T-helper 1 cell treated with Interleukin-12 subunit alpha and Interleukin-12 subunit beta and Interleukin-4 antibody, amounts not matched to agents 30 ng/mL and 1 ng/mL, for 36 hours (primary cell): Measurements from ENCODE around the gene PIK3R6. TPM values are rescaled to one million over a fixed set of nuclear protein-coding genes. Genes with fewer than 3 reads are reported as not detected.

Experiments used
- intact Hi-C: fragments of 100-400 bp; cut with micrococcal nuclease; formaldehyde crosslinking; loops from one replicate; pipeline ENCODE4 v1.15.1; 2024
- total RNA-seq: library from RNA; stranded (reverse); gene quantifications from 2 replicates; pipeline ENCODE4 v1.2.3, GENCODE V29; 2022

The PIK3R6 gene
- total RNA-seq, 1 donor from 2014 or later, result 4.3 TPM

DNA sequence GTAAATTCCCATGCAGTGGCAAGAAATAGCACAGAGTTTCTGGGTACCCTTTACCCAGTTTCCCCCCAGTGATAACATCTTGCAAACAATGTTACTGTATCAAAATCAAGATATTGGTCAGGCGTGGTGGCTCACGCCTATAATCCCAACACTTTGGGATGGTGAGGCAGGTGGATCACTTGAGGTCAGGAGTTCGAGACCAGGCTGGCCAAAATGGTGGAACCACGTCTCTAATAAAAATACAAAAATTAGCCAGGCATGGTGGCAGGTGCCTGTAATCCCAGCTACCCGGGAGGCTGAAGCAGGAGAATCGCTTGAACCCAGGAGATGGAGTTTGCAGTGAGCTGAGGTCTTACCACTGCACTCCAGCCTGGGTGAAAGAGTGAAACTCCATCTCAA, 11.3 kb downstream of the PIK3R6 start:
- intact Hi-C loops, result loop anchor here (2.0 kb wide), 1 partner anchor 43 kb away; no protein-coding TSS in a partner anchor

DNA sequence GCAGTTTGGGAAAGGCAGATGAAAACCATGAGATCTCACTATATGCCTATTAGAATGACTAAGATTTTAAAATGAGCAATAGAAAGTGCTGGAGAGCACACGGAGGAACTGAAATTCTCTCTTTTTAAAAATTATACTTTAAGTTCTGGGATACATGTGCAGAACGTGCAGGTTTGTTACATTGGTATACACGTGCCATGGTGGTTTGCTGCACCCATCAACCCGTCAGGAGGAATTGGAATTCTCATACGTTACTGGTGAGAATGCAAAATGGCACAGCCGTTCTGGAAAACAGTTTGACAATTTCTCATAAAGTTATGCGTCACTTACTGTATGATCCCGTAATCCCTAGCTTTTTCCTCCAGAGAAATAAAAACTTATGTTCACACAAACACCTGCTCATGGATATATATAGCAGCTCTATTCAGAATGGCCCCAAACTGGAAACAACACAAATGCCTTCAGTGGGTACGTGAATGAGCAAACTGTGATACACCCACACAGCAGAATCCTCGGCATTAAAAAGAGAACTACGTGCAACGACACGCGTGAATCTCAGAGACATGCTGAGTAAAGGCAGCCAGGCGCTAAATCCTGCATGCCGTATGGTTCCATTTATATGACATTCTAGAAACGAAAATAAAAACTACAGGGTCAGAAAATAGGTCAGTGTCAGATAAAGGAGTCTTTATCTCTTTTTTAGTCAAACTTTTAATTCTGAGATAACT, 11.8 kb downstream of the PIK3R6 start:
- intact Hi-C loops, result loop anchor here (2.0 kb wide), 1 partner anchor 43 kb away; no protein-coding TSS in a partner anchor

DNA sequence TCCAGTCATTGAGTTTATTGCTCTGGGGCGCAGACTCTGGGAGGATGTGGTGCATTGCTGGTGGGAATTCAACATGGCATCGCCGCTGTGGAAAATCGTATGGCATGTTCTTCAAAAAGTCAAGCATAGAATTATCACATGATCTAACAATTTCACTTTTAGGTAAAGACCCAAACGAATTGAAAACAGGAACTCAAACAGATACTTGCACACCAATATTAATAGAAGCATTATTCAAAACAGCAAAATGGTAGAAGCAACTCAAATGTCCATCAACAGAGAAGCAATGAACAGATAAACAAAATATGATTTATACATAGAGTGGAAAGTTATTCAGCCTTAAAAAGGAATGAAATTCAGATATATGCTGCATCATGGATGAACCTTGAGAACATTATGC, 15.9 kb downstream of the PIK3R6 start:
- intact Hi-C loops, result no loop called here

DNA sequence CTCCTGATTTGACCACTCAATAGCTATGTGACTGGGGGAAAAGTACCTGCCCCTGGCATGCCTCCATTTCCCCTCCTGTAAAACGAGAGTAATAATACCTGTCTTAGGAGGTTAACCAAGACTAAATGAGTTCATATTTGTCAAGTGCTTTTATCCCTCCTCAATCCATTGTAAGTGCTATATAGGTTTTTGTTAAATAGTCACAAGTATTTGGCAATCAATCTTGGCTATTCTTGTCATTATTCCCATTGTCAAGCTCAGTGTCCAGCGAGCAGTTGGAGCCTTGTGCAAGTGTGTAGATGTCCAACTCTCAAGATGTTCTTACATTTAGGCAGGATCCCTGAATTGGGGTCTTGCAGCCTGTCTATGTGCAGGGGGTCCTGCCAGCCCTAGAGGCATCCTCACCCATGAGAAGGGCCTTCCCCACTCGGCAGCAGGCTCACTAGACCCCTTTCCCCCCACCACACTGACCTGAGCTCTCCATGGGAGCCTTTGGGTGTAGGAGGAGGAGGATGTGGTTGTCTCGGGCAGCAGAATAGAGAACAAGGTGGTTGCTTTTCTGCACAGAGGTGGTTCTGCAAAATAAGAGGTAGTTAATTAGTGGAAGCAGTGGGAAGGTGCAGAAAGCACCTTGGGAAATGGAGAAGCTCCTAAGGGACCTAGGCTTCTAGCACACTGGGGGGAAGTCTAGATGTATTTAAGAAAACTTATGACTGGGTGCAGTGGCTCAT, 18.0 kb downstream of the PIK3R6 start:
- intact Hi-C loops, result no loop called here

DNA sequence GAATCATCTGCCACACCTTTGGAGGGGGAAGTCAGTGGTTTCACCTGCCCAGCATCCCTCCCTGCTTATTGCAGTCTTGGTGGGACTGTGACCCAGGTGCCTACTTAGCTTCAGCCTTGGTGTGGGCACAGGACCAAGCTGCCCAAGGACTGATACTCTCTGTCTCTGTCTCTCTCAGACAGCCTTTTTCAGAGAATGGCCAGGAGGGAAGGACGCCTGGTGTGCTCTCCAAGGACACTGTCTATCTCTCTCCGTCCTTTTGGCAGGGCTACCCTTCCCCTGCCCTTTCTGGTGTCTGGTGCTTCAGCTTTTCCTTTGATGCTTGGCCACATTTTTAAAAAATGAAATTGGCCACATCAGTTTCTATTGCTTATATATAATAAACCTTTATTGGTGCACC, 19.6 kb downstream of the PIK3R6 start:
- intact Hi-C loops, result no loop called here

DNA sequence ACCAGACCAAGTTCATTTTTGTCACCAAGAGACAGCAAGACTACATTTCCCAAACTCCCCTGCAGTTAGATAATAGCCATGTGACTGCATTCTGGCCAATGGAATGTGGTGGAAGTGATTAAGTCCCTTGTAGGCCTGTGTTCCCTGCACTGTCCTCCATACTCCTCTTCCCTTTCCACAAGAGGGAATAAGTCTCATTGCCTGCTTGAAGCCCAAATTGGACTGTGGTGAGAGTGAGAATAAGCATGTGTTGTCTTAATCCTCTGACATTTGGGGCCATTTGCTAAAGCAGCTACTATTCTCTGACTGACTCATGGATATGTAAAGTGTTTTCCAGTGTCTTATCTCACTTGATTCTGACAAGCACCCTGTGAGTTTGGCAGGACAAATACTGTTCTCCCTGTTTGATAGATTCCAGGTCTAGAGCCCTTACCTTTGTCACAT, 20.7 kb downstream of the PIK3R6 start:
- intact Hi-C loops, result no loop called here

DNA sequence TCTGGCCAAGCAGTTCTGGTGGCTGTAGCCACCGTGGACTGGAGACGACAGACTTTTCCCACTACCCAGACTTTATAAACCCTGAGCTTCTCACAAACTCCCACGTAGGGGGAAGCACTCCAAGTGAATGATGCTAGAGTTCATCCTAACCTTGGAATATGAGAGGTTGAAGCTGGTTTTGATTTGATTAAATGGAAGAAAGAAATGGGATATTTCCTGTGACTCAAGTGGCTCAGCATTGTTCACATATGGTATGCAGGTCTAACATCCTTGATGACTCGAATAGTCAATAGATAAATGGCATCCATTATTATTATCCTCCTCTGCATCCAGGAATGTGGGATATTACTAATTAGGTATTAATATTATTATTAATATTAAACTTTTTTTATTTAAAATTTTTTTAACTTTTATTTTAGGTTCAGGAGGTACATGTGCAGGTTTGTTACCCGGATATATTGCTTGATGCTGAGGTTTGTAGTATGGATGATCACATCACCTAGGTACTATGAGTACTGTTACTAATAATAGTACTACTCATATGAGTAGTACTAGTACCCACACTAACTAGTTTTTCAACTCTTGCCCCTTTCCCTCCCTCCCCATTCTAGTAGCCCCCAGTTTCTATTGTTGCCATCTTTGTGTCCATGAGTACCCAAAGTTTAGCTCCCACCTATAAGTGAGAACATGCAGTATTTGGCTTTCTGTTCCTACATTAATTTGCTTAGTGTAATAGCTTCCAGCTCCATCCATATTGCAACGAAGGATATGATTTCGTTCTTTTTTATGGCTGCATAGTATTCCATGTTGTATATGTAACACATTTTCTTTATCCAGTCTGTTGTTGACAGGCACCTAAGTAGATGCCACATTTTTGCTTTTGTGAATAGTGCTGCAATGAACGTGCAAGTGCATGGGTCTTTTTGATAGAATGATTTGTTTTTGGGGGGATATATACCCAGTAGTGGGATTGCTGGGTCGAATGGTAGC, 22.9 kb downstream of the PIK3R6 start:
- intact Hi-C loops, result no loop called here

DNA sequence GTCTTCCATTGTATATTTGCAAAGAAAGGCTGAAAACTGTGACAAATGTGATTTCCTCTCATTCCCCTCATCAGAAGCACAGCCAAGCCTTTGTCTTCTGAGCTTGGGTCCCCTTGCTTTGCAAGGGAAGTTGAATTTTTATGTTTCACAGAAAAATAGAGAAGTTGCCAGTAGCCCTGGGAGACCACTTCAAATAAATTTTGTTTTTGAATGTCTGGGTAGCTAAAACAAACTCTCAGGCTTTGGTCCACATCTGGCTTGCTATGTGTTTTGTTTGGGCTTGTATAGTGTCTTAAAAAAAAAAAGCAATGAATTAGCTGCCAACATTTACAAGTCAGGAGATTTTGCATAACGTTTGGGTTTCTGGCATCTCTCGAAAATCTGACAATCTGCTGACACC, 24.1 kb downstream of the PIK3R6 start:
- intact Hi-C loops, result no loop called here

DNA sequence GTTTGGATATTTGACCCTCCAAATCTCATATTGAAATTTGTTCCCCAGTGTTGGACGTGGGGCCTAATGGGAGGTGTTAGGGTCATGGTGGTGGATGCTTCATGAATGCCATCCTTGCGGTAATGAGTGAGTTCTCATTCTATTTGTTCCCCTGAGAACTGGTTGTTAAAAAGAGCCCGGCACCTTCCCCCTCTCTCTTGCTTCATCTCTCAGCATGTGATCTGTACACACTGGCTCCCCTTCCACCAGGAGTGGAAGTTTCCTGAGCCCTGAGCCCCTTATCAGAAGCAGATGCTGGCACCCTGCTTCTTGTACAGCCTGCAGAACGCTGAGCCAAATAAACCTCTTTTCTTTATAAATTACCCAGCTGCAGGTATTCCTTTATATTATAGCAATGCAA, 25.6 kb downstream of the PIK3R6 start:
- intact Hi-C loops, result no loop called here

DNA sequence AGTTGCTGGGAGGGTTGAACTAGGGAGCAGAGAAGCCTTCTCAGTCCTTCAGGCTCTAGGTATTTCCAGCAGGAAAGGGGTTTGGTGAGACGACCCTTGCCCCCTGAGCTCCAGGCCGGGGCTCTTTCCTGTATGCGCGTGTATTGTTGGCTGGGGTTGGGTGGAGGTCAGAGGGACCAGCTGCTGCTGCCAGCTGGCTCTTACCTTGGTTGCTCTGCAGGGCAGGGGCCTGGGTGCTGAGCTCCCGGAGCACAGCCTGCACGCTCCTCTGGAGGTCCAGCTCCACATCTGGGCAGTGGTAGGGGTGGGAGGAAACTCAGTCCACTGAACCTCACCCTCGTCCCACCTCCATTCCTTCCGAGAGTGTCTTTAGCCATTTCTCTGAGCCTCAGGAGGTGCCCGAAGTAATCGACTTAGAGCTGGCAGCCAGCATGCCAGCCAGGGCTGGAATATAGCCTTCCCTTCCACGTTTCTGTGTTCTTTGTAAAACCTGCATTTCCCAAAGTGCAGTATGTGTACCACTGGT, 28.0 kb downstream of the PIK3R6 start:
- intact Hi-C loops, result no loop called here

DNA sequence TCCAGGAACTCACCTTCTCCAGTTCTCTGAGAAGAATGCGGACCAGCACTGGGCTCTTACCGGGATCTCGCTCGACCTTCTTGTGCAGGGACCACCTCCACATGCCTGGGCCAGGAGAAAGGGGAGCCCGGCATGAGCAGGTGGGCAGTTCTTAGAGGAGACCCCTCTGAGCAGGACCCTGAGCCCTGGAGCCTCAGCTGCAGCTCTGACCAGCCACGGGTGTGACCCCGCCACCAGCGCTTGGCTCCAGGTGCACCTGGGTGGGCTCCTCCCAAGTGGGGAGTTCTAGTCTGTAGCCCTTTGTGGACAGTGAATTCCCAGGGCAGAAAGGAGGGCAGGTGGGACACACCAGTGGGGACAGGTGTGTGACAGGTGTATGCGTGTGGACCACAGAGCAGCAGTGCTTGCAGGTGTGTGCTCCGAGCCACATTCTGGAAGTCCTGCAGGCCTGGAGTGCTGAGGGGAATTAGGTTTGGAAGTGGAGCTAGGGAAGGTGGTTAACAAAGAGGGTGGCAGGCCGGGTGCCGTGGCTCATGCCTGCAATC, 28.9 kb downstream of the PIK3R6 start:
- intact Hi-C loops, result no loop called here

DNA sequence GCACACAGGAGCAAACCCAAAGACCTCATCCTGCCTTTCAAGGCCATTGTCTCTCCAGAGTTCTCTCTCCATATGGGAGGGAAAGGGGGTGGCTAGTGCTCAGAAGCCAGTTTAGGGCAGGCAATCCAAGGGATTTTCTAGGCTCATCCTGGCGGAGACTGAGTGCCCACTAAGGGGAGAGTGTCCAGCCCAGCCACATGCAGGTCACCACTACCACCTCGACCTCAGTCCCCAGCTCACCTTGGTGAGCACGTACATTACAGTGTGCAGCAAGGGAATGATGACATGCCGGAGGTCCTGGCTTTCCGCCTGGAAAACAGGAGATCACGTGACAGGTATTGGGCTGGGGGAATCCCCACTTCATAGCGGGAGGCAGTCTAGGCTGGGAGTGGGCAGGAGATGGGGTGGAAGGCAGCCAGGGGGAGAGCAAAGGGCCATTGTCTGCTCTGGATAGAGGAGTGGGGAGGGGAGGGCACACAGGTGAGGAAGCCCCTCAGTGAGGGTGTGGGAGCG, 29.9 kb downstream of the PIK3R6 start:
- intact Hi-C loops, result no loop called here

DNA sequence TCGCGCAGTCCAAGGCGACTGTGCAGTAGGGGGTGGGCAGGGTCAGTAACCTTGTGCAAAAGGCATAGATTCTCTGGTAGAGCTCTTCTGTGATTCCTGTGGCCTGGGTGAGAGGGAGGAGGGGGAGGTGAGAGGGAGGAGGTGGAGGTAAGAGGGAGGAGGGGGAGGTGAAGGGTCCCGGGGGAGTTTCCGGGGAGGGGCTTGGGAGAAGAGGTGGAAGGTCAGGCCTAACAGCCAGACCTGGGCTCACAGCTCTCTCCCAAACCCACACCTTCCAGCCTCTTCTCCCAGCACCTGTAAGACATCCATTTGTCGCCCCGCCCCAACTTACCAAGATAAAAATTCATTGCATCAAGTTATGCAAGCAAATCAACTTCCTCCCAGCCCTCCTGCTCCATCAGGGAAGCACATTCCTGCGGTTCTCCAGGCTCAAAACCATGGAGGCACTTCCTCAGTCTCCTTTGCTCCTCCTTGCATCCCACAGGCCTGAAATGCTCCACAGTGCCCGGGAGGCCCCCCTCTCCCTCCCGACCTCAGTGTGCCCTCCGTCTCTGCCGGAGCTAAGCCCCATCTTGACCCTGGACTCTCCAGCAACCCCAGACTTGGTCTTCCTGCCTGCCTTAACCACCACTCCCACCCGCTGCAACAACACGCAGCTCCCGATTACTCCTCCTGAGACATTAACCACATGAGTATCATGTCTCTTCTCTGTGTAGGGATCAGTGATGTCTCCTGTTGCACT, 30.5 kb downstream of the PIK3R6 start:
- intact Hi-C loops, result no loop called here

DNA sequence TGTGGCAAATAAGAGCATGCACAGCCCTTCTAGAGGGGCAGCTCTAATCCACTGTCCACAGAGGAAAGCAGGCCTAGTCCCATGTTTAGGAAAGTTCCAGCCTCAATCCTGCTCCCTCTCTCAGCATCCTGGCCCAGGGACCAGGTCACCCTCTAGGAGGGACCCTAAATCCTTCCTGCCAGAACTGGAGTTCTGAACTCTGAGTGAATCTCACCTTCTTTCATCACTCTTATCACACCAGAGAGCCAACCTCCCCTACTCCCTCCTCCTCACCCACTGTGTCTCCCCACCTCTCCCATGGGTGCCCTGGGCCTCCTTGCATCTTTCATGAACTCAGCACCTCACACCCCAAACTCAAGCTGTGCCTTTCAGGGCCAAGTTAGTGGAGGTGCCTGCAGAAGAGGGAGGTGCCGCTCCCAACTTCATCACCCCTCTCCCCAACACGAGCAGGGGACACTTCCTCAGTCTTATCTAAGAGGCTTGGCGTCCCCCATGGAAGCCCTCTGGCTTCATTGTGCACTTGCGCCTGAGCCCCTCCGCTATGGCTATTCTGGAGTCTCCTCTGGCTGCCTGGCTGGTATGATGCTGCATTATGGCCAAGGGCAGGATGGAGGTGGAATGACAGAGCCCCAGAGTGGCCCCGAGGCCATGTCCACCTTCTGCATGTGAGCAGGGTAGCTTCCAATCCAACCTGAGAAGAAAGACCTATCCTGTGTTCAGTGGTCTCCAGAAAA, 31.7 kb downstream of the PIK3R6 start:
- intact Hi-C loops, result no loop called here

DNA sequence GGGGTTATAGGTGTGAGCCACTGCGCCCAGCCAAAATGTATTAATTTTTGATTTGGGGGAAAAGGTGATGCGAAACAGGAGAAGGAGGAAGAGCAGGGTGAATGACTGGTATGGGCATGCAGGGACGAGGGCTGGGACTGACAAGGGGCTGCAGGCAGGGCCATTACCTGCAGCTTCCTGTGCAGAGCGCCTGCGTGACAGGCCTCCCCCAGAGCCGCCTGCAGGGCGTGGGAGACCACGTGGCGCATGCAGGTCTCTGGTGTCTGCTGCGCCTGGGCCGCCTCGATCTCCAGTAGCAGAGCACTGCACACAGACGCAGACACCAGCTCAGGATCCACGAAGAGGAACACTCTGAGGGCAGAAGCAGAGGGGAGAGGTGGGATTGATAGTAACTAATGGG, 32.4 kb downstream of the PIK3R6 start:
- intact Hi-C loops, result no loop called here

DNA sequence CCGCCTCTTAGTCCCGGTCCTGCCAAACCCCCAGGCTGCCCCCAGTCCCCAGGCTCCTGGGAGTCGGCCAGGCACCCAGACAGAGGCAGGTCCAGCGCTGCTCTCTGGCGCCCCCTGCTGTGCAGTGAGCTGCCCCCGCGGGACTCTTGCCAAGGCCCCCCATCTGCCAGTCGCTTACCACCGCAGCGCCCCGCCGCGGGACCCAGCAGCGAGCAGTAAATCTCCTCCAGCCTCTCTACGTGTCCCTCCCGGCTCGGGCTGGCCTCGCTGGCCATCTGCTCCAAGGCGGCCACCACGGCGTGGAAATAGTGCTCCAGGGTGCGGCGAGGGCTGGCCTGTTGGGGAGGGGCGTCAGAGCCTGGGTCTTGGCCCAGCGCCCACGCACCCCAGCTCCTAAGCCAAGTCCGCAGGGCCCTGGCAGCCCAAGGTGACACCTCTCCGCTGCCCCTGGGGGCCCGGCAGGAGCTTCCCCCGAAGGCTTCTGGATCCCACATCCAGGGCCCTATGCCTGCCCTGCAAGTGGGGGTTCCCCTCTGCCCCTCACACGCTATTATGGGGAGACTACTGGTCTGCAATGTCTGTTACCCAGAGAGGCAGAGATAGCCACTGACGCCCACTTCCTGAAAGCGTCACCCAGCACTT, 34.6 kb downstream of the PIK3R6 start:
- intact Hi-C loops, result no loop called here

DNA sequence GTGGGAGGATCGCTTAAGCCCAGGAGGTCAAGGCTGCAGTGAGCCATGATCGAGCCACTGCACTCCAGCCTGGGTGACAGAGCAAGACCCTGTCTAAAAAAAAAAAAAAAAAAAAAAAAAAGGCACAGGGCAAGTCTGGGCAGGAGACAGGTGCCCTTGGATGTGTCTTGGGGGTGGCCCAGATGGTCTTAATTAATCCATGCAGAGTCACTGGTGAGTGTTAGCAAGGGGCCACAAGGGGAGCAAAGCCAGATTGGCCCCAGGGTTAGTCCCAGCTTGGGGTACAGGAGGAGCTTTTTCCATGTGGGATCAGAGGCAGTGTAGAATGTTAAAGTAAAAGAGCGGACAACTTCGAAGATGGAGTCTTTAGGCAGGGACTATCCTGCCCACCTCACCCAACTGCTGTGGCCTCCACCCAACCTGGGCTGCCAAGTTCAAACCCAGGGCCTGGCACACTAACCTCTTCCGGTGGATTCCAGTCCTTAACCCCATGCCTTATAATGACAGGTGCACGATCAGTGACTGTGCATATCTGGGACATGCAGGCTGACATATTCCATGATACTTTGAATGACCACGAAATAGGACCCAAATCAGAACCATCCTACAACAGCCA, 36.1 kb downstream of the PIK3R6 start:
- intact Hi-C loops, result no loop called here

DNA sequence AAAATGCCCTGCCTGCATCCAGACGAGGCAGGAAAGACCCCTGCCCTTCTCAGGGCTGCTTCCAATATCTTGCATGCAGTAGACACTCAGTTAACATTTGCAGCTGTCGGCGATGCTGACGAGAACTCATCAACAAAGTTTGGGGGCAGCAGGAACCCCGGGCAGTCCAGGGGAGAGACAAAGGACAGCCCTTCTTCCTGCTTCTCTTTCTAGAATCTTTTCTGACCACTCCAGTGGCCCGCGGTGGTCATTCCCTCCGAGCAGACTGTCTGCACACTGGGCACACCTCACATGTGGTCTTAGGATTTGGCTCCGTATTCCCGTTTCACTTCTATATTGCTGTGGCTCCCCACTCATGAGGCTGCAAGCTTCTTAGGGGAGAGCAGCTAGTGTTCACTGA, 37.3 kb downstream of the PIK3R6 start:
- intact Hi-C loops, result no loop called here
